Measurements from ENCODE around the gene TCOF1.
A peak's percentile ranks its signal among the peaks of the same experiment; 100 is the strongest.

The TCOF1 gene

DNA sequence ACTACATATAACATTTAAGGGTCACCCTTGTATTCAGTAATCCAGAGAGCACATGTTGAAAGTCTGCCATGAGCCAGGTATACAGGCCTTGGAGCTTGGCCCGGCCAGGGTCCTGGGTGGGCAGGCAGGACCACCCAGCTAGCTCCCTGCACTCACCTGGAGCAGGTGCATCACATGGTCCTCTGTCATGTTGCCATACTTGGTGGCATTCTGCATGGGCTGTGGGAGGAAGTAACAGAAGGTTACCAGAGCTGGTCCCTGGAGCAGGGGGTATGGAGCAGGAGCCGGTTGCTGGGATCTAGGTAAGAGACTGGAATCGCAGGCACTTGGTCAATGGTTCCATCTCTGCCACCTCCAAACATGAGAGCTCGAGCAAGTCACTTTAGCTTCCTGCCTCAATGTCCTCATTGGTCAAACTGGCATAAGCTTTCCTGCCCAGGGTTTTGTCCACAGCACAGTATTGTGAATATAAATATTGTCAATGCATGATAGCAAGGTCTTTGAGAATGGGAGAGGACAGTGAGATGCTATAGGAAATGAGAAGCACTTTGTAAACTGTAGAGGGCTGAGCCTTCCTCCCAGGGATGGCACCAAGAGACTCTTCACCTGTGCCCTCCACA, 48.7 kb downstream of the TCOF1 start:
- TF ChIP-seq, protein P1, sequence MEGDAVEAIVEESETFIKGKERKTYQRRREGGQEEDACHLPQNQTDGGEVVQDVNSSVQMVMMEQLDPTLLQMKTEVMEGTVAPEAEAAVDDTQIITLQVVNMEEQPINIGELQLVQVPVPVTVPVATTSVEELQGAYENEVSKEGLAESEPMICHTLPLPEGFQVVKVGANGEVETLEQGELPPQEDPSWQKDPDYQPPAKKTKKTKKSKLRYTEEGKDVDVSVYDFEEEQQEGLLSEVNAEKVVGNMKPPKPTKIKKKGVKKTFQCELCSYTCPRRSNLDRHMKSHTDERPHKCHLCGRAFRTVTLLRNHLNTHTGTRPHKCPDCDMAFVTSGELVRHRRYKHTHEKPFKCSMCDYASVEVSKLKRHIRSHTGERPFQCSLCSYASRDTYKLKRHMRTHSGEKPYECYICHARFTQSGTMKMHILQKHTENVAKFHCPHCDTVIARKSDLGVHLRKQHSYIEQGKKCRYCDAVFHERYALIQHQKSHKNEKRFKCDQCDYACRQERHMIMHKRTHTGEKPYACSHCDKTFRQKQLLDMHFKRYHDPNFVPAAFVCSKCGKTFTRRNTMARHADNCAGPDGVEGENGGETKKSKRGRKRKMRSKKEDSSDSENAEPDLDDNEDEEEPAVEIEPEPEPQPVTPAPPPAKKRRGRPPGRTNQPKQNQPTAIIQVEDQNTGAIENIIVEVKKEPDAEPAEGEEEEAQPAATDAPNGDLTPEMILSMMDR (IDR thresholded peaks at IDR 0.05; ENCODE audit: low read depth, low read length, missing control alignments): no peak
- H3K4me3 ChIP-seq (ENCODE audit: low read depth, low read length): no peak overlapping the region
- in situ Hi-C loops (cut with HindIII; ENCODE audit: low sequenced_read_pairs): loop anchor here (10.0 kb wide), 1 partner anchor 59 kb away; no protein-coding TSS in a partner anchor
- DNase-seq (ENCODE audit: low read depth): no peak

DNA sequence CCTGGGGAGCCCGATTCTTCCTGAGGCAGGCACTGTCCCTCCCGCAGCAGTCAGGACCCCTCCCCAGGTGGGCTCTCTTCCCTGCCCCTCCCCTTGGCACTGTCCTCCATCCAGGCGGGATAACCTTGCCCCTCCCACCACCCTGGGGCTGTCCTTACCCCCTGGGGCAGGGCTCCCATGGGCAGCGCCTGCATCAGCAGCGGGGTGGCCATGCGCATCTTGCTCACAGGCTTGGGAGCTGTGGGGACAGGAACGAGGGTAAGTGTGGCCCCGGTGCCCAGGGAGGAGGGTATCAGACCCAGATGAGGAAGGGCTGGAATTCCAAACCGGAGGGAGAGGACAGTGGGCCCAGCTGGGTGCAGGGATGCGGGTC, 49.2 kb downstream of the TCOF1 start:
- no peak overlapping the region for H3K4me3 ChIP-seq (ENCODE audit: low read depth, low read length)
- TF ChIP-seq, protein P1 (IDR thresholded peaks at IDR 0.05; ENCODE audit: low read depth, low read length, missing control alignments): no peak
- DNase-seq (ENCODE audit: low read depth): no peak
- in situ Hi-C loops (cut with HindIII; ENCODE audit: low sequenced_read_pairs): loop anchor here (10.0 kb wide), 1 partner anchor 58 kb away; no protein-coding TSS in a partner anchor

DNA sequence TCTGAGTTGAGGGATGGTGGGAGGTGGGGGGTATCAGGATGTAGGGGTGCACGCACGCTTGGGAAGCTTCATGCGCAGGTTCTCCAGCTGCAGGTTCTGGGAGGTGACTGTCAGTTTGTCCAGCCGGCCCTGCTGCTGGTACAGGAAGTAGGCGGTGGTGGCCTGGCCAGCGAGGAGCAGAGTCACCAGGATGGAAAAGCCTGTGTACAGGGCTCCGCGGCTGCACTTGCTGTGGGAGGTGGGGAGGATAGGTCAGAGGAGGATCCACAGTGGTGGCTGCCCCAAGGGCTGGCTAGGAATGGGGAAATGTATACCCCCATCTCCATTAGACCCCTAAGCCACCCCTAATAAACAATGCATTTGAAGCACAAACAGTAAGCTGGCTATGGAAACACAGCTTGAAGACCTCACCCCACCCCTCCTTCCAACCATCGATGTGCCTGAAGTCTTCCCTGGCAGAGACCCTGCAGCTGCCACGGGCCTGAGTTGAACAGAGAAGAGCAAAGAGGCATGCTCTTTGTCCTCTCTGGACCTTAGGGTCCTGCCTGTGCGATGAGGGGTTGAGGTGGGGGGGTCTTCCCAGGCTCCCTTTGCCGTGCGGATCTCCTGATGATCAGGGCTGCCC, 49.7 kb downstream of the TCOF1 start:
- in situ Hi-C loops (cut with HindIII; ENCODE audit: low sequenced_read_pairs): loop anchor here (10.0 kb wide), 1 partner anchor 58 kb away; no protein-coding TSS in a partner anchor
- no peak overlapping the region for H3K4me3 ChIP-seq (ENCODE audit: low read depth, low read length)
- TF ChIP-seq, protein P1 (IDR thresholded peaks at IDR 0.05; ENCODE audit: low read depth, low read length, missing control alignments): no peak
- DNase-seq (ENCODE audit: low read depth): no peak

DNA sequence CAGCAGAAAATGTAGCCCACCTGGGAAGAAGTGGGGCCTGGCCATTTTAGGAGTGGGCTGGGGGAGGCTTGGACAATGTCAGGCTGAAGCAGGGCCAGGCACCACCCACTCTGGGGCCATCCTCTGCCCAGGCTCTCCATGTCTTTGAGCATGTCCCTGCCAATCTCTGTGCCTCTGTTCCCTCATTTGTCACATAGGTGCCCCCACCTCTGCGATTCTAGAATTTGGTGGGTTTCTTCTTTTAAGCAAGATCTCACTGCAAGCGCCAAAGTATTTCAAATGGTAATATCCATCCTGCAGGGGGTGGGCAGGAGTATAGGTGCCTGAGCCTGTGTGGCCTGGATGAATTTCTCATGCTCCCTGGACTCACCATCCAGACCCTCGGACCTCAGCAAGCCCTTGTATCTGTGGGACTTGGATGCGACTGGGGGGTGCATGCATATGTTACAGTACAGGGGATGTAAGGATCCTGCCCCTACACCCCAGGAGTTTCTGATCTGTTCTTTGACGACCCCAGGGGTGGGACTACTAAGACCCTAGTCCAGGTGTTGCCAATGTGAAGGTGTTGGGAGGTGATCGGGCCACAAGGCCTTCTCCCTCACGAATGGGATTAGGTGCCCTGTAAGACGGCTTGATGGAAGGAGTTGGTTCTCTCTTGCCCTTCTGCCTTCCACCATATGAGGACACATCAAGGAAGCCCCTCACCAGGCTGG, 50.9 kb downstream of the TCOF1 start:
- H3K4me3 ChIP-seq (ENCODE audit: low read depth, low read length): no peak overlapping the region
- in situ Hi-C loops (cut with HindIII; ENCODE audit: low sequenced_read_pairs): loop anchor here (10.0 kb wide), 1 partner anchor 56 kb away; no protein-coding TSS in a partner anchor
- no peak for DNase-seq (ENCODE audit: low read depth)
- TF ChIP-seq, protein P1 (IDR thresholded peaks at IDR 0.05; ENCODE audit: low read depth, low read length, missing control alignments): no peak

DNA sequence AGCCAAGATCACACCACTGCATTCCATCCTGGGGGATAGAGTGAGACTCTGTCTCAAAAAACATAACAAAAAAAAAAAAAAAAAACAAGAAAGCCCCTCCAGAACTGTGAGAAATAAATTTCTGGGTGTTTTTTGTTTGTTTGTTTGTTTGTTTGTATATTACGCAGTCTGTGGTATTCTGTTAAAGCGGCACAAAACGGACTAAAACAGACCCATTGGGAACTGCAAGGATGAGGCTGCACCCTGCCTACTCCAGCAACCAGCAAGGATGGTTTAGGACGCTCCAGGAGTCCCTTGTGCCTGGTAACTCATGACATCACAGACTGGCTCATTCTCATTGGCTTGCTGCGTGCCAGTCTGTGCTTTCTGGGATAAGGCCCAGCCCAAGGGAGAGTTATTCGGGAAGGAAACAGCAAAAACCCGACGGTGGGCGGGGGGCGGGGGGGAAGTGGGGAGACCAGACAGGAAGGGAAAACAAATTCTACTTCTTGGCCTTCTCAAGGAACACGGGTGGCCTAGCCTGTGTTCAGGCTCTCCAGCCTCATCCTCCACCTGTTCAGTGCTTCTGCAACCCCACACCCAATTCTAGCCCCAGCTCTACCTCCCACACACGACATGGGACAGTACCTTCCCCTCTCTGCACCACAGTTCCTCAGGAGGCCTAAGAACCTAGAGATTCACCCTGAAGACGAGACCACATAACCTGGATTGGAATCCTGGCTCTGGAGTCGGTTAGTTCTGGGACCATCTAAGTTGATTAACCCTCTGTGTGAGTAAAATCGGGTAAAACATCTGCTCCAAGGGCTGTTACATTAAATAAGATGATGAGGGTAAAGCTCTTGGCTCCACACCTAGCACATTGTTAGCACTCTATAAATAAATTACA, 52.4 kb downstream of the TCOF1 start:
- H3K4me3 ChIP-seq (ENCODE audit: low read depth, low read length): no peak overlapping the region
- in situ Hi-C loops (cut with HindIII; ENCODE audit: low sequenced_read_pairs): loop anchor here (10.0 kb wide), 1 partner anchor 55 kb away; no protein-coding TSS in a partner anchor
- DNase-seq (ENCODE audit: low read depth): peak; percentile 78
- TF ChIP-seq, protein P1 (IDR thresholded peaks at IDR 0.05; ENCODE audit: low read depth, low read length, missing control alignments): no peak
